Endothelial cell of hepatic sinusoid (primary cell): ENCODE results near the gene SDF4.

Source experiments
- in situ Hi-C: cut with HindIII; loops from 2 replicates; pipeline ENCODE4 v1.10.0; 2017; ENCODE audit warnings: low sequenced_read_pairs

The SDF4 gene

GRCh38 chr1:1230656-1231399, 973 bp downstream of the SDF4 start:
- in situ Hi-C loops, result no loop called here

DNA sequence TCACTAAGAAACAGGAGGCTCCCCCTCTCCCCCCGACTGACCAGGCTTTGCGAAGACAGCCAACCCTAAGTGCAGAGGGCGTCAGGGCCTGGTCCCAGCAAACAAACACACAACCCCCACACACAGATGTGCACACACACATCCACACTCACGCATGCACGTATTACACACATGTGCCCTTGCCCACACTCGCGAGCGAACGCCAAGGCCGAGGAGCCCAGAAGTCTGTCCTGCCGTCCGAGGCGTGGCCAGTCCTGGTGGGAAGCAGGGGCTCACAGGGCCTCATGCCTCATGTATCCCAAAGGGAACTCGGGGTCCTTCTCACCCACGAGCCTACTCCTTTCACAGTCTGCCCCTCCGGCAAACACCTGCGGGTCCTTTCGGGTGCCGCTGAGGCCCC, 2.0 kb downstream of the SDF4 start:
- in situ Hi-C loops, result loop anchor here (5.0 kb wide), 1 partner anchor 72 kb away; no protein-coding TSS in a partner anchor

DNA sequence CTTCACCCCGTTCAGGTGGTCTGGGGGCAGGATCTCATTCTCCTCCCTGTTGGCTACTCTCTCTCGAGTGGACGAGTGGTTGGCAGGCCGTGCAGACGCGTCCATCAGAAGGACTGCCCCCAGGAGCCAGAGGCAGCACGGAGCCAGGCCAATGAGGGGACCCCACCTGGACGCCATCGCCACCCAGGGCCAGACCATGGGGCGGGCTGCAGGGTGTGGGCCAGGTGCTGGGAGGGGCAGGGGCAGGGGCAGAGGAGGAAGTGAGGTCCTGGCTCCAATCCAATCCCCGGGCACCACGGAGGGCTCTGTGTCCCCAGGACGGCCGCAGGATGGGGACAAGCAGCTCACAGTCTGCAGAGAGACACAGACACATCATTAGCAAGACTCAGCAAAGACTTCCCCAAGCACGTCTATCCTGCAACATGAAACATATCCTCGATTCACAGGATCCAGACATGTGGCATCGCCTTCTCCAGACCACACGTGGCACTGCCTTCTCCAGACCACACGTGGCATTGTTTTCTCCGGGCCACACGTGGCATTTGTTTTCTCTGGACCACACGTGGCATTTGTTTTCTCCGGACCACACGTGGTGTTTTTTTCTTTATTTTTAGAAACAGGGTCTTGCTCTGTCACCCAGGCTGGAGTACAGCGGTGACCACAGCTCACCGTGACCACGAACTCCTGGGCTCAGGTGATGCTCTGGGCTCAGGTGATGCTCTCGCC, 3.0 kb downstream of the SDF4 start:
- in situ Hi-C loops, result loop anchor here (5.0 kb wide), 1 partner anchor 71 kb away; no protein-coding TSS in a partner anchor

GRCh38 chr1:1228187-1228586, 3.6 kb downstream of the SDF4 start:
- in situ Hi-C loops, result loop anchor here (5.0 kb wide), 1 partner anchor 71 kb away; no protein-coding TSS in a partner anchor

DNA sequence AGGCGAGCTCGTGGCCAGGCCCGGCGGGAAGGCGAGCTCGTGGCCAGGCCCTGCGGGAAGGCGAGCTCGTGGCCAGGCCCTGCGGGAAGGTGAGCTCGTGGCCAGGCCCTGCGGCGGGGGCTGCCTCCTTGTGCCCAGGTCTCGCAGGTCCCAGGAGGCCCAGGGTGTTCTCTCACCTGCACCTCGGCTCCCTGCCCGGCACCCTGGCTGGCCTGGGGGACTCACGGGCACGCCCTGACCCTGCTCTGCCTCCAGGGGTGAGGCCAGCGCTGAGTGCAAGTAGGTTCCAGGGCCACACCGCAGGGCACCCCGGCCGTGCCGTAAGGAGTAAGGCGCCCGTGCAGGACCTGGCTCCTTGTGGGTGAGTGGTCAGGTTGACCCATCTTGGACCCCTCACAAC, 4.4 kb downstream of the SDF4 start:
- in situ Hi-C loops, result loop anchor here (5.0 kb wide), 1 partner anchor 70 kb away; no protein-coding TSS in a partner anchor

GRCh38 chr1:1226566-1227362, 5.0 kb downstream of the SDF4 start:
- in situ Hi-C loops, result loop anchor here (5.0 kb wide), 1 partner anchor 69 kb away; no protein-coding TSS in a partner anchor

DNA sequence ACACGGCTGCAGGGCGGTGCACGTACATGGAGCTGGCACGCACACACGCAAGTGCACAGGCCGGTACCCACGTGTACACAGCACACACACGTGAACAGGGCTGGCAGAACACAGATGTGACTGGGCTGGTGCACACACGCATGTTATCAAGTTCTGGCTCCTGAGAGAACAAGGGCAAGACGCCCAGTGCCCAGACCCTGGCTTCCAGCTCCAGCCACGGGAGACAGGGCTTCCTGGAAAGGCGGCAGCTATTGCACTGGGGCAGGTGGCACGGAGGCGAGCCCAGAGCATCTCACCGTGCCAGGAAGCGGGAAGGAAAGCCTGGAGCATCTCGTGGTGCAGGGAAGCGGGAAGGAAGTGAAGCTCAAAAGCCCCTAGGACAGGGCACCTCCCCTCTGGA, 5.9 kb downstream of the SDF4 start:
- in situ Hi-C loops, result loop anchor here (5.0 kb wide), 1 partner anchor 69 kb away; no protein-coding TSS in a partner anchor

- in situ Hi-C loops, result loop anchor here (5.0 kb wide), 1 partner anchor 68 kb away; no protein-coding TSS in a partner anchor
Measured at GRCh38 chr1:1225238-1225845, 6.5 kb downstream of the SDF4 start.

- in situ Hi-C loops, result loop anchor here (5.0 kb wide), 1 partner anchor 97 kb away; no protein-coding TSS in a partner anchor
Measured at GRCh38 chr1:1223891-1224290, 7.9 kb downstream of the SDF4 start.

DNA sequence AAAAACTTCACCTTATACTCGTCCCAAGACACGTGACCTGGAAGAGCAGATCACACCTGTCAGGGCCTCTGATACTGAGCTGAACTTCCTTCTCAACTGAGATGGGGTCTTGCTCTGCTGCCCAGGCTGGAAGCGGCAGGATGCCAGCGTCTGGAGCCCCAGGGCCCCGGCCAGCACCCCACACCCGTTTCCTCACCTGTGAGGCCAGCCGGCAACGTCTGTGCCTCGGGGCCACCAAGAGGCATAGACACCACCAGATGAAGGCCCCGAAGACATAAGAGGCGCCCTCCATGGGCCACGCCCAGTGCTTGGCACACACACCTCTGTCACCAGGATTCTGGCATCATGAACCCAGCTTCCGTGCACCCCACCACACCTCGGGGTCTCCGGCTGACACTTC, 8.5 kb downstream of the SDF4 start:
- in situ Hi-C loops, result loop anchor here (5.0 kb wide), 1 partner anchor 96 kb away; no protein-coding TSS in a partner anchor

- in situ Hi-C loops, result loop anchor here (5.0 kb wide), 1 partner anchor 95 kb away; no protein-coding TSS in a partner anchor
Measured at GRCh38 chr1:1222575-1223225, 9.1 kb downstream of the SDF4 start.

DNA sequence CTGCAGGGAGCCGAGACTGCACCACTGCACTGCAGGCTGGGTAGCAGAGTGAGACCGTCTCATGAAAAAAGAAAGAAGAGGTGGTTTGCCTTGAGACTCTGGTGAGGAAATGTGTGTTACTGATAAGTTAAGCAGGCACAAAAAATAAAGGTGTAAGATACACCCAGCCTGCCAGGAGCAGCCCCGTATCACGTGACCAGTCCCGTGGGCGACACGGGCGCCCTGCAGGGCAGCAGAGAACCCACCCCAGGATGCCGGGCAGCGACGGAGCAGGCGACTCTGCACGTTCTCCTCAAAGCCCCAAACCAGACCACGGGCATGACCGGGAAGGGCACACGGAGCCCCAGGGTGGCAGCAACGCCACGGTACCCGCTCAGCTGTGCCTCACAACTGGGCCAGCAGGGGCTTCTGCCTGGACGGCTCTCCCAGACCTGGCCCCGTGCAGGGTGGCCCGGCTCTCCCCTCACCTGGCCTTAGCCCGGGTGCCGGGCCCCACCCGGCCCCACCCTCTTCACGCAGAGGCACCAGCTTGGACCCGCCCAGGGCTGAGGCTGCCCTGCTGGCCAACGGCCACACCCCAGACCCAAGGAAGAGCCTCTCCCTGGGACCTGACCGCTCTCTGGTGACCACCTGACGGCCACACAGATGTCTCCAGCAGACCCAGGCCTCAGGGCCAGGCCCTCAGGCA, 9.8 kb downstream of the SDF4 start:
- in situ Hi-C loops, result loop anchor here (5.0 kb wide), 1 partner anchor 95 kb away; no protein-coding TSS in a partner anchor

DNA sequence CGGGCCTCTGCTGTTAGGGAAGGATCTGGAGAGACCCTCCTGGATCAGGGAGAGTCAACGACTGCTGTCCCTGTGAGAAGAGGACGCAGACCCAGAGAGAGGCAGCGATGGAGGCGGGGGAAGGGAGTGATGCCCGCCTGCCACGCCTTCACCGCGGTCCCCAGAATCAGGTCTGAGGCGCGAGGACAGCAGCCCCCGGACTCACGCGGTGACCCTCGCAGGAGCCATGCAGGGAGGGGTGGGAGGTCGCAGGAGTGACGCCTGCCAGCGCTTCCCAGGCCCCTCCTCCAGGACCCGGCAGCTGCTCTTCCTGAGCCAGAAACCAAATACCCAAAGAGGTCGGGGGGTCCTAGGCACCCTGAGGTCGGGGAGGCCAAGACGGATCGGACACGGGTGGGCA, 11.6 kb downstream of the SDF4 start:
- in situ Hi-C loops, result loop anchor here (5.0 kb wide), 1 partner anchor 93 kb away; no protein-coding TSS in a partner anchor

- in situ Hi-C loops, result no loop called here
Measured at GRCh38 chr1:1219341-1219740, 12.5 kb downstream of the SDF4 start.

DNA sequence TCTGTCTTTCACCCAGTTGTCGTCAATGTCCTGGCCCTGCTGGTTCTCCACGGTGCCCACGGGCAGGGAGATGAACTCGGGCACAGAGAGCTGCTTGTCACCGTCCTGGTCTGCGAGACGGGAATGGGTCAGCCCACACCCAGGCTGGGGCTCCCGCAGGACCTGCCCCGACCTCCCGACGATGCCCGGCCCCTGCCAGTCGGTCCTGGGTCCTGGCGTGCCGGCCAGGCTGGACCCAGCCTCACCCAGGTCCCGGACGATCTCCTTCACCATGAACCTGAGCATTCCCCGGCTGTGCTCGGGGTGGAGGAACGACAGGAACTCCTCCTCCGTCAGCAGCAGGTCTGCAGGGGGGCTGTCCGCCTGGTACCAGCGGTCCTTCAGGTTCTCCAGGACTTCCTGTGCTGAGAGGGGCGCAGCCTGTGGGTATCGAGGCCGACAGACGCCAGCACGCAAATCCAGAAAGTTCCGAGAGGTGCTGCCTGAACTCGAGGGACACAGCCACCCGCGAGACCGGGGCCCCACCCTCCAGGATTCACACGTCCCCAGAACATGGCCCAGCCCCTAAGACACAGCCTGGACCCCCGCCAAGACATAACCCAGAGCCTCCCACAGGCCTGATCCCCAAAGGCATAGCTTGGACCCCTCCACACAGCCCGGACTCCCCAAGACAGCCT, 13.1 kb downstream of the SDF4 start:
- in situ Hi-C loops, result no loop called here

- in situ Hi-C loops, result no loop called here
Measured at GRCh38 chr1:1217621-1218523, 13.9 kb downstream of the SDF4 start.

GRCh38 chr1:1216770-1217620, 14.8 kb downstream of the SDF4 start:
- in situ Hi-C loops, result no loop called here
